ENCODE measurements around the gene BSN. TPM values are rescaled to one million over a fixed set of nuclear protein-coding genes. Genes with fewer than 3 reads are reported as not detected.

BSN gene
- total RNA-seq, 4 donors from 2014 or later, result 0.11 to 0.19 (median 0.16) TPM

GRCh38 chr3:49702672-49703071, 148.4 kb downstream of the BSN start:
- H3K27me3 ChIP-seq, result no peaks in the 10 kb centered on the region
- no peak overlapping the region for H3K27ac ChIP-seq
- no peak for DNase-seq
- TF ChIP-seq POLR2A (IDR thresholded peaks at IDR 0.05), result no peak
- TF ChIP-seq, protein P1, sequence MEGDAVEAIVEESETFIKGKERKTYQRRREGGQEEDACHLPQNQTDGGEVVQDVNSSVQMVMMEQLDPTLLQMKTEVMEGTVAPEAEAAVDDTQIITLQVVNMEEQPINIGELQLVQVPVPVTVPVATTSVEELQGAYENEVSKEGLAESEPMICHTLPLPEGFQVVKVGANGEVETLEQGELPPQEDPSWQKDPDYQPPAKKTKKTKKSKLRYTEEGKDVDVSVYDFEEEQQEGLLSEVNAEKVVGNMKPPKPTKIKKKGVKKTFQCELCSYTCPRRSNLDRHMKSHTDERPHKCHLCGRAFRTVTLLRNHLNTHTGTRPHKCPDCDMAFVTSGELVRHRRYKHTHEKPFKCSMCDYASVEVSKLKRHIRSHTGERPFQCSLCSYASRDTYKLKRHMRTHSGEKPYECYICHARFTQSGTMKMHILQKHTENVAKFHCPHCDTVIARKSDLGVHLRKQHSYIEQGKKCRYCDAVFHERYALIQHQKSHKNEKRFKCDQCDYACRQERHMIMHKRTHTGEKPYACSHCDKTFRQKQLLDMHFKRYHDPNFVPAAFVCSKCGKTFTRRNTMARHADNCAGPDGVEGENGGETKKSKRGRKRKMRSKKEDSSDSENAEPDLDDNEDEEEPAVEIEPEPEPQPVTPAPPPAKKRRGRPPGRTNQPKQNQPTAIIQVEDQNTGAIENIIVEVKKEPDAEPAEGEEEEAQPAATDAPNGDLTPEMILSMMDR (IDR thresholded peaks at IDR 0.05), result no peak
- intact Hi-C loops (cut with DNase I), result loop anchor here (10.0 kb wide), 1 partner anchor 142 kb away; no protein-coding TSS in a partner anchor
- H3K36me3 ChIP-seq, result peaks cover 10 to 100% (median 15%) of the 10 kb centered on the region in 3 donors
- WGBS, 2 donors, result 83% methylated on average over 9 of the region's 11 CpGs; no CpG with 5 or more reads in 1 of the 2 donors
- peaks cover 0 to 5% (median 0%) of the 10 kb centered on the region in 3 donors for H3K4me1 ChIP-seq
- no peaks in the 10 kb centered on the region for H3K9me3 ChIP-seq
- H3K4me3 ChIP-seq, result no peak overlapping the region

DNA sequence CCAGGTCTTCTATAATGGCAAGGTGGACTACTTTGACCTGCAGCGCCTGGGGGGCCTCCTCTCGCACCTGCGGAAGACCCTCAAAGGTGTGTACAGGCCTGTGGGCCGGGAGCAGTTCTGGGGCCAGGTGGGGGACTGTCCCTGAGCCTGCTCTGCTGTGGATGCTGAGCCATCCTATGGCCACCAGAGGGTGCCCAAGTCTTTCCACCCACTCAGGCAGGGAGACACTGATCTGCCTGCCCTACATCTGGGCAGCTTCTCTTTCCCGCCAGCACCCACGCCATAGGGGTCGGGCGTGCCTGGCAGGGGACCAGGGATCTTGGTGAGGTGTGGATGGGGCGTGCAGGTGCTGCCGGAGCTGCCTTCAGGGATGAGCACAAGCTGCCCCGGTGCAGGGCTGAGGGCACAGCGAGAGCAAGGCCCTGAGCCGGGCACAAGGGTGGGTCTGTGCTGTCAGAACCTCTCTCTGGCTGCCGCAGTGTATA, 149.2 kb downstream of the BSN start:
- intact Hi-C loops (cut with DNase I), result loop anchor here (10.0 kb wide), 1 partner anchor 141 kb away; no protein-coding TSS in a partner anchor
- no peak overlapping the region for H3K4me3 ChIP-seq
- no peak for DNase-seq
- TF ChIP-seq POLR2A (IDR thresholded peaks at IDR 0.05), result no peak
- TF ChIP-seq, protein P1 (IDR thresholded peaks at IDR 0.05), result peak; percentile 70 to 91 (median 78)
- peaks cover 0 to 5% (median 0%) of the 10 kb centered on the region in 3 donors for H3K4me1 ChIP-seq
- H3K9me3 ChIP-seq, result no peaks in the 10 kb centered on the region
- peaks cover 10 to 92% (median 15%) of the 10 kb centered on the region in 3 donors for H3K36me3 ChIP-seq
- no peak overlapping the region for H3K27ac ChIP-seq
- H3K27me3 ChIP-seq, result no peaks in the 10 kb centered on the region
- WGBS, 2 donors, result 9% methylated on average over 4 of the region's 14 CpGs; no CpG with 5 or more reads in 1 of the 2 donors

DNA sequence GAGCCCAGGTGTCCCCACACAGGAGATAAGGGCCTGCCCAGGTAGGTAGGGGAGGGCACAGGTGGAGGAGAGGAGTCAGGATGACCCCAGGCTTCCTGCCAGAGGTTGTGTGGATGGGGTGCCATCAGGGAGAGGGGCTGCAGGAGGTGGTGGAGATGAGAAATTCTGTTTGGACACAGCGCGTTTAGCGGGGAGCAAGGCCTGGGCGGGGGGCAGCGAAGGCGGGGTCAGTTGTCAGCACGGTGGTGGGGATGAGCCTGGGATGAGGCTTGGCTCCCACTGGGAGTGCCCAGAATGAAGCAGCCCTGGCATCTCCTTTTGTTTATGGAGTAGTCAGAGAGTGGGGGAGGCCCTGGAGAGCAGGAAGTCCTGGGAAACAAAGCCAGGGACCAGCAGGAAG, 149.7 kb downstream of the BSN start:
- Histone ChIP-seq H3K27ac (no peak overlapping the region), H3K4me3 (no peak overlapping the region), H3K9me3 (no peaks in the 10 kb centered on the region), H3K36me3 (peaks cover 10 to 87% (median 15%) of the 10 kb centered on the region in 3 donors), H3K27me3 (no peaks in the 10 kb centered on the region), H3K4me1 (peaks cover 0 to 5% (median 0%) of the 10 kb centered on the region in 3 donors)
- no peak for DNase-seq
- 89 to 97% methylated on average over 7 of the region's 7 CpGs for WGBS, 2 donors
- TF ChIP-seq, protein P1 (IDR thresholded peaks at IDR 0.05), result no peak
- no peak for TF ChIP-seq POLR2A (IDR thresholded peaks at IDR 0.05)
- intact Hi-C loops (cut with DNase I), result loop anchor here (10.0 kb wide), 1 partner anchor 141 kb away; no protein-coding TSS in a partner anchor

DNA sequence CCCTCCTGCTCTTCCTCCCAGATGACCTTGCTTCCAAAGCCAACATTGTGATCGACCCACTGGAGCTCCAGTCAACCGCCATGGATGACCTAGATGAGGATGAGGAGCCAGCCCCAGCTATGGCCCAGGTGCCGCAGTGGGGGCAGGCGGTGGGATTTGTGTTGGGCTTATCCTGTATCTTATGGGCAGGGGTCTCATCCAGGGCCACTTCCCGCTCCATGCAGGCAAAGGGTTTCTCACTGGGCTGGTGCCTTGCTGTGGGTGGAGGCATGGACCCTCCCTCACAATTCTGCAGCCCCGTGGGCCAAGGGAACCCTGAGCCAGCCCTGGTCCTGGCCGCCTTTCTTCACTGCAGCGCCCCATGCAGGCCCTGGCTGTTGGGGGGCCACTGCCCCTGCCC, 150.4 kb downstream of the BSN start:
- Histone ChIP-seq H3K4me3 (no peak overlapping the region), H3K27me3 (no peaks in the 10 kb centered on the region), H3K4me1 (peaks cover 0 to 5% (median 0%) of the 10 kb centered on the region in 3 donors), H3K27ac (no peak overlapping the region), H3K36me3 (peaks cover 10 to 80% (median 15%) of the 10 kb centered on the region in 3 donors), H3K9me3 (no peaks in the 10 kb centered on the region)
- intact Hi-C loops (cut with DNase I), result loop anchor here (10.0 kb wide), 1 partner anchor 140 kb away; no protein-coding TSS in a partner anchor
- DNase-seq, result no peak
- TF ChIP-seq POLR2A (IDR thresholded peaks at IDR 0.05), result no peak
- TF ChIP-seq, protein P1 (IDR thresholded peaks at IDR 0.05), result no peak
- WGBS, 2 donors, result no CpG with 5 or more reads among the region's 8 CpGs

- intact Hi-C loops (cut with DNase I), result loop anchor here (10.0 kb wide), 1 partner anchor 139 kb away; no protein-coding TSS in a partner anchor
These were observed 151.2 kb downstream of the BSN start for GRCh38 chr3:49705390-49705960.

More at GRCh38 chr3:49705390-49705960, 151.2 kb downstream of the BSN start:
- no peak overlapping the region for H3K4me3 ChIP-seq
- no peak for DNase-seq
- H3K36me3 ChIP-seq, result peaks cover 10 to 72% (median 12%) of the 10 kb centered on the region in 3 donors
- WGBS, 2 donors, result 96% methylated on average over 4 of the region's 17 CpGs; no CpG with 5 or more reads in 1 of the 2 donors
- TF ChIP-seq POLR2A (IDR thresholded peaks at IDR 0.05), result no peak
- TF ChIP-seq, protein P1 (IDR thresholded peaks at IDR 0.05), result no peak
- no peak overlapping the region for H3K27ac ChIP-seq
- no peaks in the 10 kb centered on the region for H3K9me3 ChIP-seq
- H3K4me1 ChIP-seq, result peaks cover 0 to 5% (median 0%) of the 10 kb centered on the region in 3 donors
- no peaks in the 10 kb centered on the region for H3K27me3 ChIP-seq
